ENCODE measurements around the gene SEM1.

Gene SEM1

GRCh38 chr7:96689414-96689813 is 20.2 kb downstream of the SEM1 start:
- DNase-seq, result no peak
- TF ChIP-seq GATA1 (IDR thresholded peaks at IDR 0.05; ENCODE audit: low read depth, low read length) (no peak), POLR2A (IDR thresholded peaks at IDR 0.05; ENCODE audit: low read length) (no peak)

GRCh38 chr7:96686305-96686704 is 23.3 kb downstream of the SEM1 start:
- no peak for DNase-seq
- no peak for TF ChIP-seq GATA1 (IDR thresholded peaks at IDR 0.05; ENCODE audit: low read depth, low read length)
- no peak for TF ChIP-seq POLR2A (IDR thresholded peaks at IDR 0.05; ENCODE audit: low read length)

- DNase-seq, result no peak
- TF ChIP-seq POLR2A (IDR thresholded peaks at IDR 0.05; ENCODE audit: low read length) (no peak), GATA1 (IDR thresholded peaks at IDR 0.05; ENCODE audit: low read depth, low read length) (no peak)
These were observed 23.9 kb downstream of the SEM1 start for GRCh38 chr7:96685755-96686154.

- DNase-seq, result no peak
- TF ChIP-seq GATA1 (IDR thresholded peaks at IDR 0.05; ENCODE audit: low read depth, low read length), result no peak
- no peak for TF ChIP-seq POLR2A (IDR thresholded peaks at IDR 0.05; ENCODE audit: low read length)
These were observed 24.3 kb downstream of the SEM1 start for GRCh38 chr7:96685353-96685752.

- DNase-seq, result no peak
- TF ChIP-seq POLR2A (IDR thresholded peaks at IDR 0.05; ENCODE audit: low read length), result no peak
- TF ChIP-seq GATA1 (IDR thresholded peaks at IDR 0.05; ENCODE audit: low read depth, low read length), result no peak
These were observed 29.8 kb downstream of the SEM1 start for GRCh38 chr7:96679886-96680285.

- TF ChIP-seq POLR2A (IDR thresholded peaks at IDR 0.05; ENCODE audit: low read length) (no peak), GATA1 (IDR thresholded peaks at IDR 0.05; ENCODE audit: low read depth, low read length) (no peak)
- DNase-seq, result no peak
These were observed 32.7 kb downstream of the SEM1 start for GRCh38 chr7:96676919-96677318.

- TF ChIP-seq POLR2A (IDR thresholded peaks at IDR 0.05; ENCODE audit: low read length) (no peak), GATA1 (IDR thresholded peaks at IDR 0.05; ENCODE audit: low read depth, low read length) (no peak)
- DNase-seq, result no peak
These were observed 34.1 kb downstream of the SEM1 start for GRCh38 chr7:96675548-96675947.

- TF ChIP-seq GATA1 (IDR thresholded peaks at IDR 0.05; ENCODE audit: low read depth, low read length) (no peak), POLR2A (IDR thresholded peaks at IDR 0.05; ENCODE audit: low read length) (no peak)
- no peak for DNase-seq
These were observed 35.1 kb downstream of the SEM1 start for GRCh38 chr7:96674565-96674964.

- DNase-seq, result no peak
- TF ChIP-seq GATA1 (IDR thresholded peaks at IDR 0.05; ENCODE audit: low read depth, low read length), result no peak
These were observed 37.8 kb downstream of the SEM1 start for GRCh38 chr7:96671854-96672253.

- DNase-seq, result no peak
- TF ChIP-seq GATA1 (IDR thresholded peaks at IDR 0.05; ENCODE audit: low read depth, low read length), result no peak
- no peak for TF ChIP-seq POLR2A (IDR thresholded peaks at IDR 0.05; ENCODE audit: low read length)
These were observed 39.0 kb downstream of the SEM1 start for GRCh38 chr7:96670338-96671289.

- no peak for DNase-seq
- TF ChIP-seq POLR2A (IDR thresholded peaks at IDR 0.05; ENCODE audit: low read length), result no peak
- no peak for TF ChIP-seq GATA1 (IDR thresholded peaks at IDR 0.05; ENCODE audit: low read depth, low read length)
These were observed 39.8 kb downstream of the SEM1 start for GRCh38 chr7:96669812-96670211.

- TF ChIP-seq GATA1 (IDR thresholded peaks at IDR 0.05; ENCODE audit: low read depth, low read length), result no peak
- TF ChIP-seq POLR2A (IDR thresholded peaks at IDR 0.05; ENCODE audit: low read length), result no peak
- DNase-seq, result no peak
These were observed 42.6 kb downstream of the SEM1 start for GRCh38 chr7:96667026-96667425.

GRCh38 chr7:96665689-96666088 is 44.0 kb downstream of the SEM1 start:
- DNase-seq, result no peak

GRCh38 chr7:96664793-96665192 is 44.9 kb downstream of the SEM1 start:
- TF ChIP-seq POLR2A (IDR thresholded peaks at IDR 0.05; ENCODE audit: low read length) (no peak), GATA1 (IDR thresholded peaks at IDR 0.05; ENCODE audit: low read depth, low read length) (no peak)
- DNase-seq, result no peak

More at GRCh38 chr7:96665689-96666088, 44.0 kb downstream of the SEM1 start:
- TF ChIP-seq GATA1 (IDR thresholded peaks at IDR 0.05; ENCODE audit: low read depth, low read length) (no peak), POLR2A (IDR thresholded peaks at IDR 0.05; ENCODE audit: low read length) (no peak)

GRCh38 chr7:96663871-96664445 is 45.7 kb downstream of the SEM1 start:
- no peak for TF ChIP-seq GATA1 (IDR thresholded peaks at IDR 0.05; ENCODE audit: low read depth, low read length)
- no peak for TF ChIP-seq POLR2A (IDR thresholded peaks at IDR 0.05; ENCODE audit: low read length)

More at GRCh38 chr7:96663871-96664445, 45.7 kb downstream of the SEM1 start:
- DNase-seq, result no peak

Measured in erythroblast (primary cell).